HCEC 1CT (cell line): Measurements from ENCODE around the gene ATP2A1.
"Not testable (repeated sequence)": the region's sequence is repeated elsewhere in the genome, so short reads cannot be mapped to it uniquely, and the experiment has no call there.

Source experiments
- DNase-seq: peaks from one replicate; pipeline ENCODE4 v3.0.0-alpha.2; 2017

ATP2A1 gene

DNA sequence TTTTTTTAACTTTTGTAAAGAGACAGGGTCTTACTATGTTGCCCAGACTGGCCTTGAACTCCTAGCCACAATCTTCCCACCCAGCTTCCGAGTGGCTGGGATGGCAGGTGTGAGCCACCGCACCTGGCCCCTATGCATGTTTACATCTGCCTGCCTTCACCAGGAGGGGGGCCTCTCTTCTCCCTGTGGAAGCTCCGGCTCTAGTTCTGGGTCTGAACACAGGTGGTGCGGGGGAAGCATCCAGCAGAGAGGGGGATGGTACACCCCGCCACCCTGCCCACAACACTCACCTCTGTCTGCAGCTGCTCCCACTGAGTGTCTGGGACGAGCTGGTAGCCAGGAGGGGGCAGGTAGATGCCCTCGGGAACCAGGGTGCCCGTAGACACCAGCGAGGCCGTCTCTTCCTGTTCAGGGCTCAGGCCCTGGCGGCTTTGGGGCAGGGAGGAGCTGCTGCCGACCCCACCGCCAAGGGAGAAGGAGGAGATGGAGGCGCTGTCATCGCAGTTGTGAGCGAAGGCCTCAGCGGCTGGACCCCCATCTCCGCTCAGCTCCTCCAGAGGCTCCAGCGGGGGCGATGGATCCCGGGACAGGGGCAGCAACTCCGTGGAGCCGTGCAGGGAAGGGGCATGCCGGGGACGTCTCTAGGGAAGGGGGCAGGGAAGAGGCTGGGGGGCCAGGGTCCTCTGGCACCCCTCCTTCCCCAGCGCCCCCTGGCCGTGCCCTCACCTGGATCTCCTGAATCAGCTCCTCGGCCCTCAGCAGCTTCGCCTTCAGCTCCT lies 35.8 kb downstream of the ATP2A1 start:
- DNase-seq: no peak

DNA sequence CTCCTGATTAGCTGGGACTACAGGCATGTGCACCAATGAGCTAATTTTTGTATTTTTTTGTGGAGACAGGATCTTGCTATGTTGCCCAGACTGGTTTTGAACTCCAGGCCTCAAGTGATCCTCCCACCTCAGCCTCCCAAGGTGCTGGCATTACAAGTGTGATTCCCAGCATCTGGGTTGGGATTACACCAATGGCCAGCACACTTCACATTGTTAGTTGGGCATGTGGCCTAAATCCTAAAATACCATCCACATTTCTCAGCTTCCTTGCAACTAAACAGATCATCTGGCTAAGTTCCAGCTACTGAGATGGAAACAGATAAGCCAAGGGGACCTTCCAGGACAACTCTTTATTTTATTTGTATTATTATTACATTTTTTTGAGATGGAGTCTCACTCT lies 36.9 kb downstream of the ATP2A1 start:
- peak; percentile 72 for DNase-seq

DNA sequence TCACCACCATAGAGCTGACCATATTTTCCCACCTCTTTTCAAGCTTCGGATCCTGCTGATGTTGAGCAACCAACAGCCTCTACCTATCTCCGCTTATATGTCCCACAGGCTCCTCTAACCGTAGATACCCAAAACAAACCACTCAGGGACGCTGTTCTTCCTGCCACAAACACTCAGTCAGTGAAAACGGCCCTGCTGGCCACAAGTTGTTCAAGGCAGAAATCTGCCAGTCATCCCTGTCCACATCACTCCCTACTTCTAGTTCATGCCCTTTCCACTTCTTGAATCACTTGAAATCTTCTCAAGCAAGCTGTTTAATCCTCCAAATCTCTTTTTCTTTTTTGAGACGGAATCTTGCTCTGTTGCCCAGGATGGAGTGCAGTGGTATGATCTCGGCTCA lies 38.8 kb downstream of the ATP2A1 start:
- no peak for DNase-seq

DNA sequence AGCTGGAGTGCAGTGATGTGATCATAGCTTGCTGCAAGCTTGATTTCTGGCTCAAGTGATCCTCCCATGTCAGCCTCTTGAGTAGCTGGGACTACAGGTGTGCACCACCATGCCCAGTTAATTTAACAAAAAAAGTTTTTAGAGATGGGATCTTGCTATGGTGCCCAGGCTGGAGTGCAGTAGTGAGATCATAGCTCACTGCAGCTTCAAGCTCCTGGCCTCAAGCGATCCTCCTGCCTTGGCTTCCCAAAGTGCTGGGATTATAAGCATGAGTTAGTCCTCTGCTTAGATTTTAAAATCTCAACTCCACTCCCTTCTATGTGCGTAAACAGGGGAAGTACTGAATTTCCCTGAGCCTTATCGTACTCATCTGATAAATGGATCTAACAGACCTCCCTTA lies 40.4 kb downstream of the ATP2A1 start:
- no peak for DNase-seq

DNA sequence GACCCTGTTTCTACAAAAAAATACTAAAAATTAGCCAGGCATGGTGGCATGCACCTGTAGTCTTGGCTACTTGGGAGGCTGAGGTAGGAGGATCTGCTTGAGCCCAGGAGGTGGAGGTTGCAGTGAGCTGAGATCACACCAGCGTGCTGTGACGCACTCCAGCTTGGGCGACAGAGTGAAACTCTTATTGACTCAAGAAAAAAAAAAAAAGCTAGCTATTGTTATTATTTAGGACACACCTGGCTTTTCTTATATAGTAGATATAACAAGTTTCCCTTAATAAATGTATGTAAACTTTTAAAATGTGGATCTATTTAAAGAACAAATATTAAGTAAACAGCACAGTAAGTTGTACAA lies 44.9 kb downstream of the ATP2A1 start:
- no peak for DNase-seq

DNA sequence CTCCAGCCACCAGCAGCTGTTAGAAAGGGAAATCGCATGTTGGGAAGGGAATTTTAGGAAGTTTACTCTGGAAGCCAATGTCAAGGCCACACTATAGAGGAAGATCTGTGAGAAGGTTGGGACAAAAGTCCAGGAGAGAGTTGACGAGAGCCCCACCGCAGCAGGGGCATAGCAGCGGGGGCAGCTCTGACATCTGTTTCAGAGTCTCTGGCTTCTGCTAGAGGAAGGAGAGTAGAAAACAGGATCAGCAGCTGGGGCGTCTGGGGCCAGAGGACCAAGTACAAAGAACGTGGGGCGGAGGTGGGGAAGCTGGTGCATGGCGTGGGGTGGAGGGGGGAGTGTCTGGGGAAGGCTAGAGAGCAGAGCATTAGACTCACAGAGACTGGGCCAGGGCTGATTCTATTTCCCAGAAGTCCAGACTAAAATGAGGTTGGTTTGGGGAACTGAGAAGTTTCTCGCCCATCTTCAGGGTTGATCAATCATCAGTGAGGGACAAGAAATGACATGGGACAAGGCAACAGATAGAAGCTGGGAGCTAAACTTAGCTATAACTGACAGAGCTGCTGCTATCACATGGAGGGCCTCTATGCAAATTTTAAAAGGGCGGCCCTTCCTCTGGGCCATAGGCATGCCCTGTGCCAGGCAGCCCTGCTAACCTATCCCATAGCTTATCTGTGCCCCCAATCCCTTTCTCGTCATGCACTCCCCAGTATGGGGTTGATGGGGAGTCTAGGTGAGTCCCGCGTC lies 45.5 kb downstream of the ATP2A1 start:
- no peak for DNase-seq

DNA sequence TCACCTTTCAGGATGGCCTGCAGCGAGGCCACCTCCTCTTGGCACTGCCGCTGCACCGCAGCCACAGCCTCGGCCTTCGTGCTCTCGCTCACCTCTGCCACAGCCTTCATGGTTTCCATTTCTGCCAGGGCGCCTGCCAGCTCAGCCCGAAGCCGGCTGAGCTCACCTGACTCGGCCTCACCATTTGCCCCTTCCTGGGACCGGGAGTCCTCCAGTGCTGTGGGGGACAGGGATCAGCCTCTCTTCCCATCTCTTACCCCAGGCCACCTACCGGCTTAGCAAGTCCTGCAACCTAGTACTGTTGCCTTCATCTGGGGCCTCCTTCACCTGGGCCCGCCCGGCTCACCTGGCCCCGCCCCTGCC lies 46.1 kb downstream of the ATP2A1 start:
- DNase-seq: no peak

DNA sequence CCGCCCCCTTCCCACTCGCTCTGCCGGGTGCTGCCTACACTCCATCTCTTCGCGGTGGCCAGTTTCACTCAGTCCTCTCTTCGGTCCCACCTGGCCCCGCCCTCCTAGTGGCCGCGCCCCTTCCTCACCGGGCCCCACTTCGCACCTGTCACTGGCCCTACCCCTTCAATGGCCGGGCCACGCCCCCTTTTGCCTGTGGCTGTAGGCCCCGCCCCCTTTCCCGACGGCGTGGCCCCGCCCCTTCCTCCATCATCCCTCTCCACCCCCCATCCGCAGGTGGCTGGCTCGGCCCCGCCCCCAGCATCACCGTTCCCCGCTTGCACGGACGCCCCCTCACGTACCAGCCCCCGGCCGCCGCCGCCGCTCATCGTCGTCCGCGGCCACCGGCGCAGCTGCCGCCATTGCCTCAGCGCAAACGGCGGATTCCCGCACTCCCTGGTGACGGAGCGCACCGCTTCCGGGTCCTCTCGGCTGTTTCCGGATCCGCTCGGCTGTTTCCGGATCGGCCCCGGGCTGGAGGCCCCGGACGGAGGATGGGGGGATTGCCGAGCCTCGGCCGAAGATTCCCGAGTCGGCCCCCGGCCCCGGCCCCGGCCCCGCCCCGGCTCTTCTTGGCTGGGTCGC lies 46.6 kb downstream of the ATP2A1 start, which contains the start of gene RABEP2:
RABEP2 (minus strand) TSS at position 477 of the 624 bp plus-strand sequence; CDS start at position 402, 75 bp downstream.
- peak; percentile 82 for DNase-seq

DNA sequence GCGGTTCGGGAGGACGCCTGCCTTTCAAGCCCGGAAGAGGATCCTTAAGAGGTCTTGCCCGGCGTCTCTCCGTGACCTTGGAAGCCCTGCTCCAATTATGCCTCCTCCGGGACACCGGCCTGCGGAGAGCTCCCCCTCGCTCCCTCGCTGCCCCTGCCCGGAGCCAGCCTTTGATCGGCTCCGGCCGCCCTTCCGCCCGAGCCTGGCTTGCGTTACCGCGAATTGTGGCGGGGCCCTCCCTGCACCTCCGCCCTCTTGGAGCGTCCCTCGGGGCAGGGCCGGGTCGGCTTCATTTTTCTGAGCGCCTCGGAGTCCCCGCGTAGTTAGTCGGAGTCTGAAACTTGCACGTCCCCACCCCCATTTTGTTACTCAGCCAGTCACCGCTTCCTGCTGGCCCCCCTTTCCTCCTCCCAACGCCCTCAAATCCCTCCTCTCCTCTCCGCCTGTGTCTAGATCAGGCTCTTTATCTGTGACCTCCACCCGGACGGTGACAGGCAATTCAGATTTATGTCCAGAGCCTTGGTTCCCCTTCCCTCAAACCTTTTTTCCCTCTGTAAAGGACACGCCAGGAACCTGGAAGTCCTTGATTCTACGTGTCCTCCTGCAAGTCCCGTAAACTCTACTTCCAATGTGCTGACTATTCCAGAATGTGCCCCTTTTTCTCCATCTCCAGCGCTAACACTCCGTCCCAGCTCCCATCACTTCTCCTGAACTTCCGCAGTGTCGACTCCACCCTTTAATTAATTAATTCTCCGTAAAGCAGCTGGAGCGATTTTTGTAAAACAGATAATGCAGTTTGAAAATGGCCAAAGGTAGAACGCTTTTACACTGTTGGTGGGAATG lies 47.3 kb downstream of the ATP2A1 start:
- DNase-seq: peak; percentile 78

DNA sequence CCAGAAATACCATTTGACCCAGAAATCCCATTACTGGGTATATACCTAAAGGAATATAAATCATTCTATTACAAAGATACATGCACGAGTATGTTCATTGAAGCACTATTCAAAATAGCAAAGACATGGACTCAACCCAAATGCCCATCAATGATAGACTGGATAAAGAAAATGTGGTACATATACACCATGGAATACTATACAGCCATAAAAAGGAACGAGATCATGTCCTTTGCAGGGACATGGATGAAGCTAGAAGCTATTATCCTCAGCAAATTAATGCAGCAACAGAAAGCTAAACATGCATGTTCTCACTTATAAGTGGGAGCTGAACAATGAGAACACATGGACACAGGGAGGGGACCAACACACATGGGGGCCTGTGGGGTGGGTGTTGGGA lies 48.0 kb downstream of the ATP2A1 start:
- not testable (repeated sequence) for DNase-seq

DNA sequence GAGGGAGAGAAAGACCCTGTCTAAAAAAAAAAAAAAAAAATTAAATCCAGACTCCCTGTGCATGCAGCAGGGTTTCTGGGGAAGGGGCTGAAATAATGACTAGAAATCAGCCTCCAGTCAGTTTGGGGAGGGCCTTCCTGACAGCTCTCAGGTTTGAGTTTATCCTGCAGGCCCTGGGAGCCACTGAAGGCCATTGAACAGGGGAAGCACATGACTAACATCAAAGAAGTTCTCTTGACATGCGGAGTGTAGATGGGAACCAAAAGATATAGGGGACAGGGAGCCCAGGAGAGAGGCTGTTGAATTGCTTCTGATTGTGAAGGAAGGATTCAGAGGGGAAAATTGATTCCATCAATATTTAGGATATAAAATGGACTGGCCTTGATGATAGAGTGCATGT lies 49.5 kb downstream of the ATP2A1 start:
- no peak for DNase-seq

DNA sequence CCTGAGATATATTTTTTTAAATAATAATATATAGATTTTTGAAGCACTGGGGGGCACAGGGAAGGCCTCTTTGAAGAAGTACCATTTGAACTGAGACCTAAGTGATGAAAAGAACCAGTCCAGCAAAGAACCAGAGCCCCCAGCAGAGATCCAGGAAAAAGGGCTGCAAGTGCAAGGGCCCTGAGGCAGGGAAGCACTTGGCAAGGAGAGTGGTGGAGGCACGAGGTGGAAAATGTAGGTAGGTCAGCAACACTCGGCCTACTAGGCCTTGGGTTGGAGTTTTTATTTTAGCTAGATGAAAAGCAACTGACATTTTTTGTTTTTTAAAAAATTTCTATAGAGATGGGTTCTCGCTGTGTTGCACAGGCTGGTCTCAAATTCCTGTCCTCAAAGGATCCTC lies 51.9 kb downstream of the ATP2A1 start:
- DNase-seq: no peak

DNA sequence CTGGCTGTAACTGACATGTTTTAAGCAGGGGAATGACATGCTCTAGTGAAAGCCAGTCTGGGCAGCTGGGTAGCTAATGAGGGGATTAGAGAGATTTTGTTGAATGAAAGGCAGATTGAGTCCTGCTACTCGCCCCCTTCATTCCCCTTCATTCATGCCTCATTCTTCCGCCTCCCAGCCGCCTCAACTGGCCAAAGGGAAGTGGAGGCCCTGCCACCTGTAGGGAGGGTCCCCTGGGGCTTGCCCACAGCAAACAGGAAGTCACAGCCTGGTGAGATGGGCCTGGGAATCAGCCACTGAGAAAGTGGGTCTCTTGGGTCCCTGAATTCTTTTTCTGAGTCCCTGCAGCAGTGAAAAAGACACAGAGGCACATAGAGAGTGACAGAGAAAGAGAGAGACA lies 52.4 kb downstream of the ATP2A1 start:
- no peak for DNase-seq

DNA sequence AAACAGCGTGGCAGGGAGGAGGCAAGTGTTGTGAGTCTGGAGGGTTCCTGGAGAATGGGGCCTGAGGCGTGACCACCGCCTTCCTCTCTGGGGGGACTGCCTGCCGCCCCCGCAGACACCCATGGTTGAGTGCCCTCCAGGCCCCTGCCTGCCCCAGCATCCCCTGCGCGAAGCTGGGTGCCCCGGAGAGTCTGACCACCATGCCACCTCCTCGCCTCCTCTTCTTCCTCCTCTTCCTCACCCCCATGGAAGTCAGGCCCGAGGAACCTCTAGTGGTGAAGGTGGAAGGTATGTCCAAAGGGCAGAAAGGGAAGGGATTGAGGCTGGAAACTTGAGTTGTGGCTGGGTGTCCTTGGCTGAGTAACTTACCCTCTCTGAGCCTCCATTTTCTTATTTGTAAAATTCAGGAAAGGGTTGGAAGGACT lies 53.5 kb downstream of the ATP2A1 start, which contains the start of gene CD19:
CD19 (plus strand) TSS at position 171 of the 425 bp plus-strand sequence; CDS start at position 201, 30 bp downstream.
- no peak for DNase-seq

DNA sequence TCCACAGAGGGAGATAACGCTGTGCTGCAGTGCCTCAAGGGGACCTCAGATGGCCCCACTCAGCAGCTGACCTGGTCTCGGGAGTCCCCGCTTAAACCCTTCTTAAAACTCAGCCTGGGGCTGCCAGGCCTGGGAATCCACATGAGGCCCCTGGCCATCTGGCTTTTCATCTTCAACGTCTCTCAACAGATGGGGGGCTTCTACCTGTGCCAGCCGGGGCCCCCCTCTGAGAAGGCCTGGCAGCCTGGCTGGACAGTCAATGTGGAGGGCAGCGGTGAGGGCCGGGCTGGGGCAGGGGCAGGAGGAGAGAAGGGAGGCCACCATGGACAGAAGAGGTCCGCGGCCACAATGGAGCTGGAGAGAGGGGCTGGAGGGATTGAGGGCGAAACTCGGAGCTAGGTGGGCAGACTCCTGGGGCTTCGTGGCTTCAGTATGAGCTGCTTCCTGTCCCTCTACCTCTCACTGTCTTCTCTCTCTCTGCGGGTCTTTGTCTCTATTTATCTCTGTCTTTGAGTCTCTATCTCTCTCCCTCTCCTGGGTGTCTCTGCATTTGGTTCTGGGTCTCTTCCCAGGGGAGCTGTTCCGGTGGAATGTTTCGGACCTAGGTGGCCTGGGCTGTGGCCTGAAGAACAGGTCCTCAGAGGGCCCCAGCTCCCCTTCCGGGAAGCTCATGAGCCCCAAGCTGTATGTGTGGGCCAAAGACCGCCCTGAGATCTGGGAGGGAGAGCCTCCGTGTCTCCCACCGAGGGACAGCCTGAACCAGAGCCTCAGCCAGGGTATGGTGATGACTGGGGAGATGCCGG lies 54.3 kb downstream of the ATP2A1 start:
- DNase-seq: no peak

DNA sequence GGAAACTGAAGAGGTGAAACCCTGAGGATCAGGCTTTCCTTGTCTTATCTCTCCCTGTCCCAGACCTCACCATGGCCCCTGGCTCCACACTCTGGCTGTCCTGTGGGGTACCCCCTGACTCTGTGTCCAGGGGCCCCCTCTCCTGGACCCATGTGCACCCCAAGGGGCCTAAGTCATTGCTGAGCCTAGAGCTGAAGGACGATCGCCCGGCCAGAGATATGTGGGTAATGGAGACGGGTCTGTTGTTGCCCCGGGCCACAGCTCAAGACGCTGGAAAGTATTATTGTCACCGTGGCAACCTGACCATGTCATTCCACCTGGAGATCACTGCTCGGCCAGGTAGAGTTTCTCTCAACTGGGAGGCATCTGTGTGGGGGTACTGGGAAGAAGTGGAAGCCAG lies 54.9 kb downstream of the ATP2A1 start:
- no peak for DNase-seq

DNA sequence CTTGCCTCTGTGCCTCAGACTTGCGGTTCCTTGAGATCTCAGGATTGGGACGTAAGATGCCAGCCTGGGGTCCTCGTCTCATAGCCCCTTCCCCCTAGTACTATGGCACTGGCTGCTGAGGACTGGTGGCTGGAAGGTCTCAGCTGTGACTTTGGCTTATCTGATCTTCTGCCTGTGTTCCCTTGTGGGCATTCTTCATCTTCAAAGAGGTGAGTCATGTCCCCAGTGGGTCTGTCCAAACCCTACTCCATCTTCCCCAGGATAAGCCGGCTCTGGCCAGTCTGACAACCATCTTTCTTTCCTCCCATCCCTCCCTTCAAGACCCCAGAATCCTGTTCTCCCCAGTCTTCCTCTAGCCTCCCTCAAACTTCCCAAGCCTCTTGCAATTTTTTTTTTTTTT lies 57.1 kb downstream of the ATP2A1 start:
- no peak for DNase-seq

DNA sequence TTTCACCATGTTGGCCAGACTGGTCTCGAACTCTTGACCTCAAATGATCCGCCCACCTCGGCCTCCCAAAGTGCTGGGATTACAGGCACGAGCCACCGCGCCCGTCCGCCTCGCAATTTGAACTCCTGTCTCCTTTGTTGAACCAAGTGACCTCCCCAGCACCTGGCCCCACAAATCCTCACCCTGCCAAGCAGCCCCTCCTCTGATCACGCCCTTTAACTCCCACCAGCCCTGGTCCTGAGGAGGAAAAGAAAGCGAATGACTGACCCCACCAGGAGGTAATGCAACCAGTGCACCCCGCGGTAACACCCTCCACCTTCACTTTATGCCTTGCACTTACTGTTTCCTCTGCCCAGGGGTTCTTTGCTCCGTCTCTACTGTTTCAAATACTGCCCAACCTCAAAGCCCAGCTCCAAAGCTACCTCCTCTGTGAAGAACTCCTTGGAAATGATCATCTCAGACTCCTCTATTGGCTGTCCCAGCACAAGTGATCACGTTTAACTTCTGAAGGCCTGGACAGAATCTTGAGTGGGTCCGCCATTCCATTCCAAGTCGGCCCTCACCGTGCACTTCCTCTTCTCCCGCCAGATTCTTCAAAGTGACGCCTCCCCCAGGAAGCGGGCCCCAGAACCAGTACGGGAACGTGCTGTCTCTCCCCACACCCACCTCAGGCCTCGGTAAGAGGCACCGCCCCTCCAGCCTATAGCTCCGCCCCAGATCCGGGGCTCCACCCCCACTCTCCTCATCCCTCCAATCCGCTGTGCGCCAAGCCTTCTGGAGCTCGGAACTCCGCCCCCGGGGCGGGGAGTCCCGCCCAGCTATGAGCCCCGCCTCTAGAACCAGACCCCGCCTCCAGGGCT lies 57.9 kb downstream of the ATP2A1 start:
- peak; percentile 17 for DNase-seq

DNA sequence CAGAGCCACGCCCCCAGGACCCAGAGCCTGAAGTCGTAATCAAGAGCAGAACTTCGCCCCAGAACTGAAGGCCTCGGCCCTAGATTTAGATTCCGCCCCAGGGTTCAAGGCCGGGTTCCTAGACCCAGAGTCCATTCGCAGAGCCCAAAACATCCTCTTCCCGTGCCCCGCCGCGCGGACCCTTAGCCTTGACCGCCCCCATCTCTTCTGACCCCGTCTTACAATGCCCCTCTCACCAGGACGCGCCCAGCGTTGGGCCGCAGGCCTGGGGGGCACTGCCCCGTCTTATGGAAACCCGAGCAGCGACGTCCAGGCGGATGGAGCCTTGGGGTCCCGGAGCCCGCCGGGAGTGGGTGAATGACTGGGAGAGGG lies 58.5 kb downstream of the ATP2A1 start:
- no peak for DNase-seq

DNA sequence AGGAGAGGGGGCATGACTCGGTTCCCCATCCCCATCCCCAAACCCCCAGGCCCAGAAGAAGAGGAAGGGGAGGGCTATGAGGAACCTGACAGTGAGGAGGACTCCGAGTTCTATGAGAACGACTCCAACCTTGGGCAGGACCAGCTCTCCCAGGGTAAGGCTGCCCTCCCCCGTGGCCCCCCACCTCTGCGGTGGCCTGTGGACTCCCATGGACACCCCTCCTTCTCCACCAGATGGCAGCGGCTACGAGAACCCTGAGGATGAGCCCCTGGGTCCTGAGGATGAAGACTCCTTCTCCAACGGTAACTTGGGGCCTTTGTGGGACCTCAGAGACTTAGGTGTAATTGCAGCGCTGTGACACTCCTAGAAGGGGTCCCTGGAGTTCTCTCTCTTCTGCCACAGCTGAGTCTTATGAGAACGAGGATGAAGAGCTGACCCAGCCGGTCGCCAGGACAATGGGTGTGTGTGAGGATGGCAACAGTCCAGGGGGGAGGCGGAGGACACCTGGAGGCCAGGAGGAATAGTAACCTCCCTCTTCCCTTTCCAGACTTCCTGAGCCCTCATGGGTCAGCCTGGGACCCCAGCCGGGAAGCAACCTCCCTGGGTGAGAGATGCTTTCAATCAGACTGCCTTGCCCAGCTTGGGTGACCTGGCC lies 59.1 kb downstream of the ATP2A1 start:
- no peak for DNase-seq

DNA sequence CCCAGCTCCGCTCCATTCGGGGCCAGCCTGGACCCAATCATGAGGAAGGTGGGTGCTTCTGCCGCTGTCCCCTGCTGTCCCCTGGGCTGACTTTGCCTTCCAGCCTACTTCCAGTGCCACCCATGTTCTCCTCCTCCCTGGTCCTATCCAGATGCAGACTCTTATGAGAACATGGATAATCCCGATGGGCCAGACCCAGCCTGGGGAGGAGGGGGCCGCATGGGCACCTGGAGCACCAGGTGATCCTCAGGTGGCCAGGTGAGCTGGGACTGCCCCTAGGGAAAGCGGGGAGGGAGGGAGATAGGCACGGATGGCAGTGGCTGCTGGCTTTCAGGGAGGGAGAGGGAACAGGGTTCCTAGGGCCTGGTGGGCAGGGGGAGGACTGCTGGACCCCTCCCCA lies 60.4 kb downstream of the ATP2A1 start:
- DNase-seq: no peak
